ENCODE results near the gene SH3D19.

Gene SH3D19

GRCh38 chr4:151100531-151100930 is 224.9 kb downstream of the SH3D19 start:
- peaks cover 60% of the 10 kb centered on the region for H3K79me2 ChIP-seq (ENCODE audit: insufficient read depth, low read length)

GRCh38 chr4:151099976-151100417 is 225.4 kb downstream of the SH3D19 start:
- Histone ChIP-seq H3K27me3 (ENCODE audit: insufficient read depth, low read length, poor library complexity, severe bottlenecking) (peaks cover 12% of the 10 kb centered on the region), H4K20me1 (ENCODE audit: insufficient read depth, low read length, poor library complexity, severe bottlenecking) (peaks cover 54% of the 10 kb centered on the region), H3K4me2 (ENCODE audit: low read depth, low read length, poor library complexity, severe bottlenecking) (peak overlapping the region; percentile 80), H2AFZ (ENCODE audit: low read length) (peak overlapping the region; percentile 31), H3F3A (ENCODE audit: low read depth) (no peaks in the 10 kb centered on the region), H3K9me3 (ENCODE audit: insufficient read depth, low read depth, low read length) (no peaks in the 10 kb centered on the region), H3K4me3 (ENCODE audit: low read length, poor library complexity, severe bottlenecking) (peak overlapping the region; percentile 93), H3K79me2 (ENCODE audit: insufficient read depth, low read length) (peaks cover 56% of the 10 kb centered on the region), H3K9me2 (replicated peaks; ENCODE audit: low read depth, low read length) (no peaks in the 10 kb centered on the region), H3K36me3 (ENCODE audit: insufficient read depth, low read length) (peaks cover 40% of the 10 kb centered on the region), H3K9ac (ENCODE audit: low read depth, low read length, poor library complexity, severe bottlenecking) (peak overlapping the region; percentile 99), H3K4me1 (ENCODE audit: insufficient read depth, low read length, poor library complexity, severe bottlenecking) (peaks cover 19% of the 10 kb centered on the region)
- TF ChIP-seq EZH2phosphoT487 (IDR thresholded peaks at IDR 0.05; ENCODE audit: borderline replicate concordance) (no peak), CTCF (conservative IDR thresholded peaks at IDR 0.05; ENCODE audit: low read length) (no peak)

More at GRCh38 chr4:151100531-151100930, 224.9 kb downstream of the SH3D19 start:
- Histone ChIP-seq H3K27me3 (ENCODE audit: insufficient read depth, low read length, poor library complexity, severe bottlenecking) (peaks cover 12% of the 10 kb centered on the region), H2AFZ (ENCODE audit: low read length) (no peak overlapping the region), H3K4me2 (ENCODE audit: low read depth, low read length, poor library complexity, severe bottlenecking) (peak overlapping the region; percentile 80), H3K4me1 (ENCODE audit: insufficient read depth, low read length, poor library complexity, severe bottlenecking) (peaks cover 19% of the 10 kb centered on the region), H3K9me3 (ENCODE audit: insufficient read depth, low read depth, low read length) (no peaks in the 10 kb centered on the region), H3F3A (ENCODE audit: low read depth) (no peaks in the 10 kb centered on the region), H3K4me3 (ENCODE audit: low read length, poor library complexity, severe bottlenecking) (peak overlapping the region; percentile 93), H3K9me2 (replicated peaks; ENCODE audit: low read depth, low read length) (no peaks in the 10 kb centered on the region), H3K9ac (ENCODE audit: low read depth, low read length, poor library complexity, severe bottlenecking) (peak overlapping the region; percentile 99), H3K36me3 (ENCODE audit: insufficient read depth, low read length) (peaks cover 45% of the 10 kb centered on the region), H4K20me1 (ENCODE audit: insufficient read depth, low read length, poor library complexity, severe bottlenecking) (peaks cover 59% of the 10 kb centered on the region)
- TF ChIP-seq CTCF (conservative IDR thresholded peaks at IDR 0.05; ENCODE audit: low read length), result no peak
- TF ChIP-seq EZH2phosphoT487 (IDR thresholded peaks at IDR 0.05; ENCODE audit: borderline replicate concordance), result no peak

- Histone ChIP-seq H3K9ac (ENCODE audit: low read depth, low read length, poor library complexity, severe bottlenecking) (peak within 1 kb of the TSS; percentile 99), H3K36me3 (ENCODE audit: insufficient read depth, low read length) (peaks cover 34% of the 10 kb centered on the region), H3K9me2 (replicated peaks; ENCODE audit: low read depth, low read length) (no peaks in the 10 kb centered on the region), H3K4me3 (ENCODE audit: low read length, poor library complexity, severe bottlenecking) (peak within 1 kb of the TSS; percentile 93), H3F3A (ENCODE audit: low read depth) (no peaks in the 10 kb centered on the region), H3K27me3 (ENCODE audit: insufficient read depth, low read length, poor library complexity, severe bottlenecking) (peaks cover 12% of the 10 kb centered on the region), H3K4me1 (ENCODE audit: insufficient read depth, low read length, poor library complexity, severe bottlenecking) (peaks cover 19% of the 10 kb centered on the region), H3K4me2 (ENCODE audit: low read depth, low read length, poor library complexity, severe bottlenecking) (peak within 1 kb of the TSS; percentile 80), H3K79me2 (ENCODE audit: insufficient read depth, low read length) (peaks cover 50% of the 10 kb centered on the region), H2AFZ (ENCODE audit: low read length) (peak within 1 kb of the TSS; percentile 100), H4K20me1 (ENCODE audit: insufficient read depth, low read length, poor library complexity, severe bottlenecking) (peaks cover 48% of the 10 kb centered on the region), H3K9me3 (ENCODE audit: insufficient read depth, low read depth, low read length) (no peaks in the 10 kb centered on the region)
- no peak for TF ChIP-seq EZH2phosphoT487 (IDR thresholded peaks at IDR 0.05; ENCODE audit: borderline replicate concordance)
- peak; percentile 89 for TF ChIP-seq CTCF (conservative IDR thresholded peaks at IDR 0.05; ENCODE audit: low read length)
Observed at GRCh38 chr4:151099229-151099975, 226.0 kb downstream of the SH3D19 start, which contains the start of gene RPS3A. RPS3A (plus strand) TSS chr4:151099628; CDS start chr4:151099653, 25 bp downstream.

Measured in Loucy (cell line).